AG09319 (cell line): Measurements from ENCODE around the gene NUCKS1.

Experiments
- DNase-seq: peaks from one replicate; pipeline ENCODE4 v3.0.0-alpha.2; 2010; ENCODE audit warnings: low read depth; ENCODE audit errors: extremely low read depth
- TF ChIP-seq, protein P1 (sequence below): IDR thresholded peaks from 2 replicates; pipeline ENCODE4 v1.5.1; 2011; ENCODE audit warnings: low read depth, mild to moderate bottlenecking, inconsistent platforms, low read length, moderate library complexity

Gene NUCKS1

DNA sequence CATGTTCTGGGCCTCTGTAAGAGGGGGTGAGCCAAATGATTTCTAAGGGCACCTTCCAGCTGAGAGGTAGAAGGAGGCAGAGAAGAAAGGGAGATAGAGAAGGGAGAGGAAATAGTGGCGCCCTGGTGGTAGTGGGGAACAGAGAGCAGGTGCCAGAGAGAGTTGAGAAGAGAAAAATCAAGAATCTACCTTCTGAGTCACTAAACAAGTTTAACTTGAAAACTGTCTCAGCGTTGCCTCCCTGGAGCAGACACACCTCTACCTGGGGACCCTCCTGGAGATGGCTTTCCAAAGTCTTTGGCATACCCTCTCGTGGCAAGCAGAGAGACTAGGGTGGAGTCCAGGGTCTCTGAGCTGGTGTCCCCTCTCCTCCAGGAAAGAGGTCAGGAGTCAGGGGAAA lies 68.6 kb downstream of the NUCKS1 start:
- no peak for DNase-seq
- TF ChIP-seq, protein P1, sequence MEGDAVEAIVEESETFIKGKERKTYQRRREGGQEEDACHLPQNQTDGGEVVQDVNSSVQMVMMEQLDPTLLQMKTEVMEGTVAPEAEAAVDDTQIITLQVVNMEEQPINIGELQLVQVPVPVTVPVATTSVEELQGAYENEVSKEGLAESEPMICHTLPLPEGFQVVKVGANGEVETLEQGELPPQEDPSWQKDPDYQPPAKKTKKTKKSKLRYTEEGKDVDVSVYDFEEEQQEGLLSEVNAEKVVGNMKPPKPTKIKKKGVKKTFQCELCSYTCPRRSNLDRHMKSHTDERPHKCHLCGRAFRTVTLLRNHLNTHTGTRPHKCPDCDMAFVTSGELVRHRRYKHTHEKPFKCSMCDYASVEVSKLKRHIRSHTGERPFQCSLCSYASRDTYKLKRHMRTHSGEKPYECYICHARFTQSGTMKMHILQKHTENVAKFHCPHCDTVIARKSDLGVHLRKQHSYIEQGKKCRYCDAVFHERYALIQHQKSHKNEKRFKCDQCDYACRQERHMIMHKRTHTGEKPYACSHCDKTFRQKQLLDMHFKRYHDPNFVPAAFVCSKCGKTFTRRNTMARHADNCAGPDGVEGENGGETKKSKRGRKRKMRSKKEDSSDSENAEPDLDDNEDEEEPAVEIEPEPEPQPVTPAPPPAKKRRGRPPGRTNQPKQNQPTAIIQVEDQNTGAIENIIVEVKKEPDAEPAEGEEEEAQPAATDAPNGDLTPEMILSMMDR: no peak

GRCh38 chr1:205680073-205680851 lies 69.7 kb downstream of the NUCKS1 start, which contains the start of gene SLC45A3:
TSS of gene SLC45A3 (minus strand) at chr1:205680509. CDS start at chr1:205664656, 15,853 bp downstream.
- DNase-seq: no peak
- TF ChIP-seq, protein P1: no peak

GRCh38 chr1:205678286-205679111 lies 71.5 kb downstream of the NUCKS1 start:
- TF ChIP-seq, protein P1: no peak
- no peak for DNase-seq

- no peak for DNase-seq
- TF ChIP-seq, protein P1: no peak
Observed at GRCh38 chr1:205677167-205677566, 72.8 kb downstream of the NUCKS1 start.

GRCh38 chr1:205676597-205676996 lies 73.4 kb downstream of the NUCKS1 start:
- no peak for DNase-seq
- TF ChIP-seq, protein P1: no peak

GRCh38 chr1:205676002-205676401 lies 74.0 kb downstream of the NUCKS1 start:
- no peak for DNase-seq
- TF ChIP-seq, protein P1: no peak

GRCh38 chr1:205675247-205675646 lies 74.7 kb downstream of the NUCKS1 start:
- DNase-seq: no peak
- TF ChIP-seq, protein P1: no peak
